Upper lobe of right lung (tissue), 1 donor: ENCODE measurements around the gene KCNN3. TPM values are rescaled to one million over a fixed set of nuclear protein-coding genes. Genes with fewer than 3 reads are reported as not detected.

Source experiments
- ATAC-seq: fragments of 200-7000 bp; cut with Tn5 transposase; one replicate; pipeline ENCODE4 v1.9.1; 2020; ENCODE audit warnings: mild to moderate bottlenecking, moderate library complexity
- DNase-seq: peaks from one replicate; pipeline ENCODE4 v3.0.0-alpha.2; 2020
- H3K27ac ChIP-seq: fragments of 200-600 bp; one replicate; pipeline ENCODE4 v1.8.0; 2022
- H3K27me3 ChIP-seq: fragments of 200-600 bp; one replicate; pipeline ENCODE4 v1.8.0; 2022; ENCODE audit warnings: mild to moderate bottlenecking
- H3K36me3 ChIP-seq: fragments of 200-600 bp; one replicate; pipeline ENCODE4 v1.8.0; 2022
- H3K4me1 ChIP-seq: fragments of 200-600 bp; one replicate; pipeline ENCODE4 v1.8.0; 2022
- H3K4me3 ChIP-seq: fragments of 200-600 bp; one replicate; pipeline ENCODE4 v1.8.0; 2022; ENCODE audit warnings: mild to moderate bottlenecking
- H3K9me3 ChIP-seq: fragments of 200-600 bp; one replicate; pipeline ENCODE4 v1.8.0; 2022
- CTCF ChIP-seq: fragments of 200-600 bp; IDR thresholded peaks from one replicate; pipeline ENCODE4 v1.8.0; 2022; ENCODE audit warnings: antibody characterized with exemption
- intact Hi-C: fragments of 100-400 bp; cut with DNase I; formaldehyde crosslinking; loops from one replicate; pipeline ENCODE4 v1.11.0; 2022
- total RNA-seq: library from RNA; stranded (reverse); fragmentation: NEBNext Ultra II Directional; extraction: Animal tissue kit (Norgen Biotek cat#: 25700); gene quantifications from one replicate; pipeline ENCODE4 v1.2.1, GENCODE V29; 2021
- donor health status: DM: no; HTN: yes; CAD: no; lungs with severe emphysema.

Gene KCNN3
- total RNA-seq, 1 donor from 2014 or later = 7.6 TPM

GRCh38 chr1:154741327-154741726 is 128.8 kb downstream of the KCNN3 start:
- Histone ChIP-seq H3K27me3 (no peaks in the 10 kb centered on the region), H3K27ac (no peak overlapping the region), H3K4me1 (no peaks in the 10 kb centered on the region), H3K4me3 (no peak overlapping the region), H3K36me3 (no peaks in the 10 kb centered on the region), H3K9me3 (no peaks in the 10 kb centered on the region)
- intact Hi-C loops = no loop called here
- ATAC-seq (no peak), DNase-seq (no peak)
- TF ChIP-seq CTCF = no peak

DNA sequence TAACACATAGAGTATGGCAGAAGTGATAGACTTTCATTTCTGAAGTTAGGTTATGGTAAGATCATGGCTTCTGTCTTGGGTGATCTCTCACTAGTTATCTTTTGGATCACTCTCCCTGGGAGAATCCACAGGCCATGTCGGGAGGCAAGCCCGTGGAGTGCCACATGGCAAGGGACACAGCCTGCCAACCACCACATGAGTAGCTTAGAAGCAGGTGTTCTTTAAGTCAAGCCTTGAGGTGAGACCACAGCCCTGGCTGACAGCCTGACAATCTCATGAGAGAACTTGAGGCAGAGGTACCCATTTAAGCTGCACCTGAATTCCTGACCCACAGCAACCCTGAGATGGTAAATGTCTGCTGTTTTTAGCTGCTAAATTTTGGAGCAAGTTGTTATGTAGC is 130.4 kb downstream of the KCNN3 start:
- no peak for ATAC-seq
- intact Hi-C loops = no loop called here
- H3K27ac ChIP-seq = no peak overlapping the region
- H3K4me3 ChIP-seq = no peak overlapping the region
- no peaks in the 10 kb centered on the region for H3K4me1 ChIP-seq
- no peak for DNase-seq
- H3K27me3 ChIP-seq = no peaks in the 10 kb centered on the region
- no peaks in the 10 kb centered on the region for H3K36me3 ChIP-seq
- no peak for TF ChIP-seq CTCF
- no peaks in the 10 kb centered on the region for H3K9me3 ChIP-seq

DNA sequence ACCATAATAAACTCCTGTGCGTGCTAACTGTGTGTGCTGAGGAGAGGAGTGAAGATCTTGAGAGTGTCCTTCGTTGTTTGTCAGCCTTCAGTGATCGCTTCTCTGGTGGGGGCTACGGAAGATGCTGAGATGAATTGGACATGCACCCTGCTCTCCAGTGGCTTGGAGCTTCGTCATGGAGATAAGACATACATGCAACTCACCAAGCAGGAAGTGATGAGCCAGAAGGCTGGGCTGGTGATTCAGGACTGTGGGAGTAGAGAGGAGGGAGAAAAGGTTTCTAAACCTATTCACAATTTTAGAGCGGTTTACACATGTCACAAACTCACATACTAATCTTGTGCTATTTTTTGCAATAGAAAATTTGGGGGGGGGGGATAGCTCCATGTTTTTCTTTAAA is 133.2 kb downstream of the KCNN3 start:
- no peaks in the 10 kb centered on the region for H3K27me3 ChIP-seq
- intact Hi-C loops = no loop called here
- H3K27ac ChIP-seq = no peak overlapping the region
- H3K4me3 ChIP-seq = no peak overlapping the region
- H3K9me3 ChIP-seq = no peaks in the 10 kb centered on the region
- no peaks in the 10 kb centered on the region for H3K4me1 ChIP-seq
- DNase-seq (no peak), ATAC-seq (peak; percentile 68)
- no peak for TF ChIP-seq CTCF
- no peaks in the 10 kb centered on the region for H3K36me3 ChIP-seq

DNA sequence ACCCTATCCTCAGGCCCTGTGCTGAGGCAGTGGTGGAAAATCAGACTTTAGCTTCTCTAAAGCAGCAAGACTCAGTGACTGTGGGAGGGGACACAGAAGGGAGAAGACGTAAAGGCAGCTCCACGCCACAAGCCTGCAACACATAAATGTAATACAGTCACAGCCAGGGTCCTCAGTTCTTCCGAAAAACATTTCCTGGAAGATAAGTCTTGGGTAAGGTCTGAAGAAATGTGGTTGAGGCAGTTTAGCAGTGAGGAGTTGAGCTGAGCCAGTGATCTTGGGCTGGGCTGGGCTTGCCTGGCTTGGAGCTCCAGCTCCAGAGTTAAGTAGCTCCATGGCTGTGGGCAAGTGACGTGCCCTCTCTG is 134.3 kb downstream of the KCNN3 start:
- no peak for ATAC-seq
- no peaks in the 10 kb centered on the region for H3K9me3 ChIP-seq
- no peak for TF ChIP-seq CTCF
- H3K4me1 ChIP-seq = peaks cover 2% of the 10 kb centered on the region
- DNase-seq = no peak
- H3K4me3 ChIP-seq = no peak overlapping the region
- H3K36me3 ChIP-seq = no peaks in the 10 kb centered on the region
- no peaks in the 10 kb centered on the region for H3K27me3 ChIP-seq
- no peak overlapping the region for H3K27ac ChIP-seq
- intact Hi-C loops = no loop called here

DNA sequence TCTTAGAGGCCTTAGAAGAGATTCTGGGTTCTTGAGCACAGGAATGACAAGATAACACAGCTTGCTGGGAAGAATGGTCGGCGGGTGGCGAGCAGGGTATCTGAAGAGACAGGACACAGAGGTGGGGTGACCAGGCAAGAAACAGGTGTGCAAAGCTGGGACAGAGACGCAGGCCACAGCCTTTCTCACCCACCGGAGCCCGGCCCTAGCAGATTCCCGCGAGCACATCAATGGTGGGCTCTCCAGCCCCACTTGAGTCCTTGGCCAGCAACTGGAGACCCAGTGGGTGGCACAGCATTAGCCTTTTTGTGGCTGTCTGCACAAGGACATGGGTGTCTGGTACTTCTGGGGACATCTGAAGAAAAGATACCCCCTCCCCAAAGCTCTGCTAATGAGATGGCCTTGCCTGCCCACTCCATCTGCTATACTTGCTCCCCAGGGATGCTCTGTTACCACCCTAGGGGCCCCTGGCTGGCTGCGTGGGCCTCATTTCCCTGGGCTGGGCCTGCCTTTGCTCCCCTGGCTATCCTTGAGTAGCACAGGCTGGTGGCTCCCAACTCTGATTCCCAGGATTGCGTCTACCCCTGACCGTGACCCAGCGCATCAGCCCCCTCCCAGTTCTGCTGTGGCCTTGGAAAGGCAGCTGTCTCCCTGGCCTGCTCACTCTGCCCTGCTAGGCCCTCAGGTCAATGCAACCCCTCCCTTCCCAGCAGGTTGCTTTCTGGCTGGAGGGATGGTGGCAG is 134.8 kb downstream of the KCNN3 start:
- no peaks in the 10 kb centered on the region for H3K27me3 ChIP-seq
- no peak overlapping the region for H3K27ac ChIP-seq
- no peak for DNase-seq
- H3K36me3 ChIP-seq = no peaks in the 10 kb centered on the region
- no peak for TF ChIP-seq CTCF
- no peaks in the 10 kb centered on the region for H3K9me3 ChIP-seq
- ATAC-seq = no peak
- no peak overlapping the region for H3K4me3 ChIP-seq
- intact Hi-C loops = no loop called here
- peaks cover 8% of the 10 kb centered on the region for H3K4me1 ChIP-seq

- DNase-seq = no peak
- intact Hi-C loops = no loop called here
These were observed 136.5 kb downstream of the KCNN3 start for GRCh38 chr1:154733621-154734020.

More at GRCh38 chr1:154733621-154734020, 136.5 kb downstream of the KCNN3 start:
- no peaks in the 10 kb centered on the region for H3K27me3 ChIP-seq
- no peak overlapping the region for H3K4me3 ChIP-seq
- no peak for TF ChIP-seq CTCF
- ATAC-seq = no peak
- no peaks in the 10 kb centered on the region for H3K36me3 ChIP-seq
- no peak overlapping the region for H3K27ac ChIP-seq
- peaks cover 9% of the 10 kb centered on the region for H3K4me1 ChIP-seq
- no peaks in the 10 kb centered on the region for H3K9me3 ChIP-seq
